WI38 (cell line): Measurements from ENCODE around the gene NPPC.

Source experiments
- H3K4me3 ChIP-seq: 2 replicates; pipeline ENCODE4 v1.5.1; 2011; ENCODE audit warnings: low read depth, mild to moderate bottlenecking, control low read depth, low read length
- CTCF ChIP-seq: IDR thresholded peaks from 2 replicates; pipeline ENCODE4 v1.5.1; 2012; ENCODE audit warnings: low read depth, mild to moderate bottlenecking, control low read depth, low read length

NPPC gene

GRCh38 chr2:231925303-231926179, 655 bp downstream of the NPPC start:
- H3K4me3 ChIP-seq: peak overlapping the region; percentile 37
- peak; percentile 66 for TF ChIP-seq CTCF

GRCh38 chr2:231924889-231925275, 1.3 kb downstream of the NPPC start:
- H3K4me3 ChIP-seq: no peak overlapping the region; the same call in 1 of the 2 replicates
- no peak for TF ChIP-seq CTCF

GRCh38 chr2:231923951-231924888, 2.0 kb downstream of the NPPC start:
- TF ChIP-seq CTCF: no peak
- no peak overlapping the region for H3K4me3 ChIP-seq

- no peak overlapping the region for H3K4me3 ChIP-seq
- no peak for TF ChIP-seq CTCF
Observed at GRCh38 chr2:231923010-231923344, 3.2 kb downstream of the NPPC start.

- H3K4me3 ChIP-seq: no peak overlapping the region
- TF ChIP-seq CTCF: no peak
Observed at GRCh38 chr2:231922311-231923009, 3.7 kb downstream of the NPPC start.

GRCh38 chr2:231920795-231921194, 5.4 kb downstream of the NPPC start:
- no peak overlapping the region for H3K4me3 ChIP-seq
- no peak for TF ChIP-seq CTCF
